ENCODE measurements around the gene GLIS1. TPM values are rescaled to one million over a fixed set of nuclear protein-coding genes. Genes with fewer than 3 reads are reported as not detected.

Gene GLIS1
- total RNA-seq, 1 experiment from 2014 or later, result 0.28 TPM

GRCh38 chr1:53573522-53573921, 165.4 kb downstream of the GLIS1 start:
- no peak overlapping the region for H2BK5ac ChIP-seq (ENCODE audit: insufficient read length, low read length)
- H4K8ac ChIP-seq (replicated peaks; ENCODE audit: insufficient read length, low read depth, low read length), result no peak overlapping the region
- no peaks in the 10 kb centered on the region for H3K9me3 ChIP-seq (ENCODE audit: control insufficient read depth, low read depth, low read length)
- no CpG with 5 or more reads among the region's 8 CpGs for WGBS (ENCODE audit: extremely low coverage, insufficient read length, low lambda C conversion rate)
- H3K14ac ChIP-seq (ENCODE audit: insufficient read depth, low read length), result no peak overlapping the region
- H3K79me2 ChIP-seq (ENCODE audit: insufficient read depth, low read length), result no peaks in the 10 kb centered on the region
- H3K36me3 Mint-ChIP-seq (ENCODE audit: insufficient read depth in 1 of 3, low read depth in 3 of 3), result peaks cover 0 to 4% (median 0%) of the 10 kb centered on the region in 3 experiments; a peak in 2 of 7 replicates
- H3K27ac ChIP-seq (ENCODE audit: insufficient read length, low read depth, low read length), result no peak overlapping the region
- no peak overlapping the region for H3K9ac ChIP-seq (ENCODE audit: extremely low read depth, insufficient read length, low read length)
- no peak overlapping the region for H3K23ac ChIP-seq (ENCODE audit: insufficient read length, low read depth, low read length)
- H3K9me3 Mint-ChIP-seq, result peaks cover 2 to 4% of the 10 kb centered on the region in 2 experiments; a peak in 3 of 5 replicates
- peaks cover 5% of the 10 kb centered on the region for H3K27me3 Mint-ChIP-seq (ENCODE audit: low read depth)
- H3K4me1 ChIP-seq (ENCODE audit: insufficient read depth, low read length), result no peaks in the 10 kb centered on the region; the same call in 1 of the 2 replicates
- no peak overlapping the region for H3T11ph ChIP-seq (ENCODE audit: low read length)
- peaks cover 28 to 34% of the 10 kb centered on the region in 2 experiments for H3K4me1 Mint-ChIP-seq
- no peak overlapping the region for H4K91ac ChIP-seq (ENCODE audit: insufficient read length, low read depth, low read length)
- TF ChIP-seq CTCF (conservative IDR thresholded peaks at IDR 0.05), result no peak
- H3K23me2 ChIP-seq (ENCODE audit: insufficient read length, low read depth, low read length, poor library complexity, severe bottlenecking), result no peaks in the 10 kb centered on the region
- no peak overlapping the region for H2BK12ac ChIP-seq (ENCODE audit: insufficient read length, low read depth, low read length)
- H2AK5ac ChIP-seq (ENCODE audit: insufficient read length, low read length), result no peak overlapping the region
- H4K20me1 ChIP-seq (ENCODE audit: control insufficient read depth, insufficient read depth, insufficient read length), result no peaks in the 10 kb centered on the region
- no peak overlapping the region for H3K4ac ChIP-seq (ENCODE audit: low read depth, low read length)
- H3K27me3 ChIP-seq (ENCODE audit: insufficient read depth, low read length), result no peaks in the 10 kb centered on the region
- no peak overlapping the region for H2BK15ac ChIP-seq (ENCODE audit: low read depth, low read length)
- no peak overlapping the region for H4K5ac ChIP-seq (ENCODE audit: insufficient read length, low read depth, low read length)
- no peak overlapping the region for H2AFZ ChIP-seq (ENCODE audit: low read length)
- no peak overlapping the region for H2BK20ac ChIP-seq (ENCODE audit: low read depth, low read length, poor library complexity, severe bottlenecking)
- H3K4me3 Mint-ChIP-seq, result no peak overlapping the region
- DNase-seq, result no peak
- no peak overlapping the region for H2BK120ac ChIP-seq (ENCODE audit: low read depth, low read length, poor library complexity, severe bottlenecking)
- H3K27ac Mint-ChIP-seq, result no peak overlapping the region; a peak in 1 of 7 replicates
- no peaks in the 10 kb centered on the region for H3K79me1 ChIP-seq (ENCODE audit: insufficient read depth, low read depth, low read length, poor library complexity, severe bottlenecking)
- no peak overlapping the region for H3K56ac ChIP-seq (ENCODE audit: insufficient read length, low read depth, low read length)
- H3K18ac ChIP-seq (ENCODE audit: insufficient read length, low read depth, low read length), result no peak overlapping the region
- H3K4me2 ChIP-seq (ENCODE audit: insufficient read depth, insufficient read length, low read length), result no peak overlapping the region
